GM19035 (cell line): ENCODE results near the gene DSC3.
A peak's percentile ranks its signal among the peaks of the same experiment; 100 is the strongest.

ENCODE experiments used
- ATAC-seq: cut with Tn5 transposase; IDR thresholded peaks from one replicate; pipeline ENCODE4 v1.9.1; 2021; ENCODE audit not compliant: unreplicated experiment

Gene DSC3

GRCh38 chr18:31042406-31043181, at the start of gene DSC3:
TSS of gene DSC3 (minus strand) at chr18:31042742. CDS start at chr18:31042660, 82 bp downstream.
- ATAC-seq: no peak

- no peak for ATAC-seq
These were observed 48.8 kb upstream of the DSC3 start for GRCh38 chr18:31091350-31091749.

GRCh38 chr18:31088532-31088931, 46.0 kb upstream of the DSC3 start:
- ATAC-seq: no peak

GRCh38 chr18:31079973-31080372, 37.4 kb upstream of the DSC3 start:
- no peak for ATAC-seq

GRCh38 chr18:31077878-31078277, 35.3 kb upstream of the DSC3 start:
- ATAC-seq: no peak

GRCh38 chr18:31072175-31072574, 29.6 kb upstream of the DSC3 start:
- ATAC-seq: no peak

GRCh38 chr18:31070206-31070605, 27.7 kb upstream of the DSC3 start:
- no peak for ATAC-seq

- ATAC-seq: no peak
These were observed 23.7 kb upstream of the DSC3 start for GRCh38 chr18:31066266-31066665.

- no peak for ATAC-seq
These were observed 22.7 kb upstream of the DSC3 start for GRCh38 chr18:31065036-31065773.

- ATAC-seq: peak; percentile 80
These were observed 21.6 kb upstream of the DSC3 start for GRCh38 chr18:31064130-31064529.

- ATAC-seq: peak; percentile 37
These were observed 19.4 kb upstream of the DSC3 start for GRCh38 chr18:31061945-31062344.

GRCh38 chr18:31058897-31059296, 16.4 kb upstream of the DSC3 start:
- ATAC-seq: no peak

GRCh38 chr18:31057917-31058316, 15.4 kb upstream of the DSC3 start:
- no peak for ATAC-seq

GRCh38 chr18:31057051-31057450, 14.5 kb upstream of the DSC3 start:
- no peak for ATAC-seq

- no peak for ATAC-seq
These were observed 13.8 kb upstream of the DSC3 start for GRCh38 chr18:31056296-31056695.

- ATAC-seq: no peak
These were observed 8.1 kb upstream of the DSC3 start for GRCh38 chr18:31050635-31051034.

- no peak for ATAC-seq
These were observed 6.6 kb upstream of the DSC3 start for GRCh38 chr18:31049189-31049588.

- ATAC-seq: no peak
These were observed 5.7 kb upstream of the DSC3 start for GRCh38 chr18:31048216-31048615.

GRCh38 chr18:31046916-31047315, 4.4 kb upstream of the DSC3 start:
- no peak for ATAC-seq

- ATAC-seq: no peak
These were observed 3.1 kb upstream of the DSC3 start for GRCh38 chr18:31045599-31045998.

GRCh38 chr18:31044926-31045325, 2.4 kb upstream of the DSC3 start:
- no peak for ATAC-seq

GRCh38 chr18:31043709-31044108, 1.2 kb upstream of the DSC3 start:
- ATAC-seq: no peak

- ATAC-seq: no peak
These were observed 497 bp downstream of the DSC3 start for GRCh38 chr18:31042084-31042405.
